WTC11 (cell line): ENCODE measurements around the gene OR51I2. TPM values are rescaled to one million over a fixed set of nuclear protein-coding genes. Genes with fewer than 3 reads are reported as not detected.

Source experiments
- ATAC-seq: fragments of 200-7000 bp; cut with Tn5 transposase; 2 replicates; pipeline ENCODE4 v1.10.0; 2021; ENCODE audit warnings: mild to moderate bottlenecking, moderate library complexity
- CTCF ChIA-PET: fragments of 300-600 bp; sonication (Branson Sonifier 250); formaldehyde crosslinking; loops from one replicate; lab custom pipeline; 2021; ENCODE audit warnings: antibody characterized with exemption; lab: Charles Lee
- POLR2A ChIA-PET: fragments of 350-600 bp; sonication (Branson Sonifier 250); formaldehyde crosslinking; loops from one replicate; lab custom pipeline; 2021; ENCODE audit warnings: antibody characterized with exemption; lab: Charles Lee
- DNase-seq: peaks from one replicate; pipeline ENCODE4 v3.0.0; 2021; ENCODE audit warnings: low spot score
- H3K27ac Mint-ChIP-seq: 2 replicates; pipeline ENCODE4 v1.8.0; 2021; ENCODE audit warnings: mixed read lengths
- H3K27me3 Mint-ChIP-seq: 2 replicates; pipeline ENCODE4 v1.8.0; 2021; ENCODE audit warnings: low read depth, mild to moderate bottlenecking, moderate library complexity, mixed read lengths
- H3K36me3 Mint-ChIP-seq: 2 replicates; pipeline ENCODE4 v1.8.0; 2021; ENCODE audit warnings: mixed read lengths
- H3K4me1 Mint-ChIP-seq: 2 replicates; pipeline ENCODE4 v1.8.0; 2022; ENCODE audit warnings: mixed read lengths
- H3K4me3 Mint-ChIP-seq: 2 replicates; pipeline ENCODE4 v1.8.0; 2021; ENCODE audit warnings: mild to moderate bottlenecking, moderate library complexity, mixed read lengths
- H3K9me3 Mint-ChIP-seq: 2 replicates; pipeline ENCODE4 v1.8.0; 2021; ENCODE audit warnings: mixed read lengths
- PRRX2 ChIP-seq: fragments of 250-450 bp; sonication (Bioruptor Pico); IDR thresholded peaks from 2 replicates; pipeline ENCODE4 v1.8.0; 2021; ENCODE audit warnings: mild to moderate bottlenecking
- SMAD4 ChIP-seq: sonication (generic); formaldehyde crosslinking; IDR thresholded peaks from 2 replicates; pipeline ENCODE4 v1.8.0; 2022; ENCODE audit warnings: mild to moderate bottlenecking, missing genetic modification reagents
- TEAD4 ChIP-seq: sonication (generic); formaldehyde crosslinking; IDR thresholded peaks from 2 replicates; pipeline ENCODE4 v1.8.0; 2022; ENCODE audit warnings: mild to moderate bottlenecking, missing genetic modification reagents
- ZNF416 ChIP-seq: fragments of 250-450 bp; sonication (Bioruptor Pico); IDR thresholded peaks from 2 replicates; pipeline ENCODE4 v1.9.0; 2021; ENCODE audit warnings: mild to moderate bottlenecking, inconsistent platforms
- total RNA-seq: library from RNA; stranded (reverse); gene quantifications from 3 replicates; pipeline ENCODE4 v1.2.3, GENCODE V29; 2021
- TF ChIP-seq, protein P1 (sequence below): sonication (generic); formaldehyde crosslinking; IDR thresholded peaks from 2 replicates; pipeline ENCODE4 v1.8.1; 2023; ENCODE audit warnings: mild to moderate bottlenecking, missing genetic modification reagents
- TF ChIP-seq, protein P2 (sequence below): sonication (generic); formaldehyde crosslinking; conservative IDR thresholded peaks from 2 replicates; pipeline ENCODE4 v1.8.1; 2023; ENCODE audit warnings: mild to moderate bottlenecking, low read depth, missing genetic modification reagents, moderate library complexity
- TF ChIP-seq, protein P3 (sequence below): fragments of 250-450 bp; sonication (Bioruptor Pico); IDR thresholded peaks from 2 replicates; pipeline ENCODE4 v1.9.0; 2021; ENCODE audit warnings: mild to moderate bottlenecking, borderline replicate concordance

Gene OR51I2
- total RNA-seq, 1 experiment from 2014 or later: not detected

DNA sequence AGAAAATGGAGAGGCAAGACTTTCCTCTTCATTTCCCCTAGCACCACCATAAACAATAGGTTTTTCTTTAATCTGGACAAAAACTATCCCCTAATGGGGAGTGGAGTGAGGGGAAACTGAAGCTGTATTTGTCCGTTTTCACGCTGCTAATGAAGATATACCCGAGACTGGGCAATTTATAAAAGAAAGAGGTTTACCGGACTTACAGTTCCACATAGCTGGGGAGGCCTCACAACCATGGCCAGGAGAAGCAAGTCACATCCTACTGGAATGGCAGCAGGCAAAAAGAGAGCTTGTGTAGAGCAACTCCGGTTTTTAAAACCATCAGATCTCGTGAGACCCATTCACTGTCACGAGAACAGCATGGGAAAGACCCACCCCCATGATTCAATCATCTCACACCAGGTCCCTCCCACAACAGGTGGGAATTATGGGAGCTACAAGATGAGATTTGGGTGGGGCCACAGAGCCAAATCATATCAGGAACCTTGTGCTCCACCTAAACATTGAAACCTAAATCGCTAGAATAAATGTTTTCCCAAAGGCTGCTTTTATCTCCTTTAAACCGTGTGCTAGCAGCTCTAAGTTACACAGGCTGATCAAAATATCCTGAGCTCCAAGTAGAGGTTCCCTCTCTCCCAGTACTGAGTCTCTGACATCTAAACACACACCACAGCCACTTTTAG, 56.4 kb downstream of the OR51I2 start:
- DNase-seq (no peak), ATAC-seq (no peak)
- Mint-ChIP-seq H3K27ac (no peak overlapping the region), H3K4me1 (no peaks in the 10 kb centered on the region), H3K4me3 (no peak overlapping the region), H3K9me3 (no peaks in the 10 kb centered on the region), H3K36me3 (no peaks in the 10 kb centered on the region), H3K27me3 (no peaks in the 10 kb centered on the region)
- TF ChIP-seq, protein P1, sequence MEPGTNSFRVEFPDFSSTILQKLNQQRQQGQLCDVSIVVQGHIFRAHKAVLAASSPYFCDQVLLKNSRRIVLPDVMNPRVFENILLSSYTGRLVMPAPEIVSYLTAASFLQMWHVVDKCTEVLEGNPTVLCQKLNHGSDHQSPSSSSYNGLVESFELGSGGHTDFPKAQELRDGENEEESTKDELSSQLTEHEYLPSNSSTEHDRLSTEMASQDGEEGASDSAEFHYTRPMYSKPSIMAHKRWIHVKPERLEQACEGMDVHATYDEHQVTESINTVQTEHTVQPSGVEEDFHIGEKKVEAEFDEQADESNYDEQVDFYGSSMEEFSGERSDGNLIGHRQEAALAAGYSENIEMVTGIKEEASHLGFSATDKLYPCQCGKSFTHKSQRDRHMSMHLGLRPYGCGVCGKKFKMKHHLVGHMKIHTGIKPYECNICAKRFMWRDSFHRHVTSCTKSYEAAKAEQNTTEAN (CRISPR knock-in tag): no peak
- no peak for TF ChIP-seq TEAD4 (CRISPR knock-in tag)
- TF ChIP-seq, protein P2, sequence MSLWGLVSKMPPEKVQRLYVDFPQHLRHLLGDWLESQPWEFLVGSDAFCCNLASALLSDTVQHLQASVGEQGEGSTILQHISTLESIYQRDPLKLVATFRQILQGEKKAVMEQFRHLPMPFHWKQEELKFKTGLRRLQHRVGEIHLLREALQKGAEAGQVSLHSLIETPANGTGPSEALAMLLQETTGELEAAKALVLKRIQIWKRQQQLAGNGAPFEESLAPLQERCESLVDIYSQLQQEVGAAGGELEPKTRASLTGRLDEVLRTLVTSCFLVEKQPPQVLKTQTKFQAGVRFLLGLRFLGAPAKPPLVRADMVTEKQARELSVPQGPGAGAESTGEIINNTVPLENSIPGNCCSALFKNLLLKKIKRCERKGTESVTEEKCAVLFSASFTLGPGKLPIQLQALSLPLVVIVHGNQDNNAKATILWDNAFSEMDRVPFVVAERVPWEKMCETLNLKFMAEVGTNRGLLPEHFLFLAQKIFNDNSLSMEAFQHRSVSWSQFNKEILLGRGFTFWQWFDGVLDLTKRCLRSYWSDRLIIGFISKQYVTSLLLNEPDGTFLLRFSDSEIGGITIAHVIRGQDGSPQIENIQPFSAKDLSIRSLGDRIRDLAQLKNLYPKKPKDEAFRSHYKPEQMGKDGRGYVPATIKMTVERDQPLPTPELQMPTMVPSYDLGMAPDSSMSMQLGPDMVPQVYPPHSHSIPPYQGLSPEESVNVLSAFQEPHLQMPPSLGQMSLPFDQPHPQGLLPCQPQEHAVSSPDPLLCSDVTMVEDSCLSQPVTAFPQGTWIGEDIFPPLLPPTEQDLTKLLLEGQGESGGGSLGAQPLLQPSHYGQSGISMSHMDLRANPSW (CRISPR knock-in tag): no peak
- no peak for TF ChIP-seq PRRX2 (CRISPR knock-in tag)
- TF ChIP-seq, protein P3, sequence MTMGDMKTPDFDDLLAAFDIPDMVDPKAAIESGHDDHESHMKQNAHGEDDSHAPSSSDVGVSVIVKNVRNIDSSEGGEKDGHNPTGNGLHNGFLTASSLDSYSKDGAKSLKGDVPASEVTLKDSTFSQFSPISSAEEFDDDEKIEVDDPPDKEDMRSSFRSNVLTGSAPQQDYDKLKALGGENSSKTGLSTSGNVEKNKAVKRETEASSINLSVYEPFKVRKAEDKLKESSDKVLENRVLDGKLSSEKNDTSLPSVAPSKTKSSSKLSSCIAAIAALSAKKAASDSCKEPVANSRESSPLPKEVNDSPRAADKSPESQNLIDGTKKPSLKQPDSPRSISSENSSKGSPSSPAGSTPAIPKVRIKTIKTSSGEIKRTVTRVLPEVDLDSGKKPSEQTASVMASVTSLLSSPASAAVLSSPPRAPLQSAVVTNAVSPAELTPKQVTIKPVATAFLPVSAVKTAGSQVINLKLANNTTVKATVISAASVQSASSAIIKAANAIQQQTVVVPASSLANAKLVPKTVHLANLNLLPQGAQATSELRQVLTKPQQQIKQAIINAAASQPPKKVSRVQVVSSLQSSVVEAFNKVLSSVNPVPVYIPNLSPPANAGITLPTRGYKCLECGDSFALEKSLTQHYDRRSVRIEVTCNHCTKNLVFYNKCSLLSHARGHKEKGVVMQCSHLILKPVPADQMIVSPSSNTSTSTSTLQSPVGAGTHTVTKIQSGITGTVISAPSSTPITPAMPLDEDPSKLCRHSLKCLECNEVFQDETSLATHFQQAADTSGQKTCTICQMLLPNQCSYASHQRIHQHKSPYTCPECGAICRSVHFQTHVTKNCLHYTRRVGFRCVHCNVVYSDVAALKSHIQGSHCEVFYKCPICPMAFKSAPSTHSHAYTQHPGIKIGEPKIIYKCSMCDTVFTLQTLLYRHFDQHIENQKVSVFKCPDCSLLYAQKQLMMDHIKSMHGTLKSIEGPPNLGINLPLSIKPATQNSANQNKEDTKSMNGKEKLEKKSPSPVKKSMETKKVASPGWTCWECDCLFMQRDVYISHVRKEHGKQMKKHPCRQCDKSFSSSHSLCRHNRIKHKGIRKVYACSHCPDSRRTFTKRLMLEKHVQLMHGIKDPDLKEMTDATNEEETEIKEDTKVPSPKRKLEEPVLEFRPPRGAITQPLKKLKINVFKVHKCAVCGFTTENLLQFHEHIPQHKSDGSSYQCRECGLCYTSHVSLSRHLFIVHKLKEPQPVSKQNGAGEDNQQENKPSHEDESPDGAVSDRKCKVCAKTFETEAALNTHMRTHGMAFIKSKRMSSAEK: no peak
- TF ChIP-seq ZNF416: no peak
- no peak for TF ChIP-seq SMAD4 (CRISPR knock-in tag)
- ChIA-PET POLR2A (no interaction called here), CTCF (no interaction called here)

Other genes starting within 250 kb of the OR51I2 start
- not detected in 3 replicates for gene OR51V1, start 248.6 kb upstream of the OR51I2 start, total RNA-seq
- gene HBB, start 222.3 kb upstream of the OR51I2 start, total RNA-seq: 0.34 TPM in 1 of 3 replicates, not detected in the others
- gene HBD, start 214.8 kb upstream of the OR51I2 start, total RNA-seq: not detected in 3 replicates
- gene HBG1, start 199.5 kb upstream of the OR51I2 start, total RNA-seq: 1.5 to 3.4 TPM (median 2.7 TPM) in 3 replicates
- 5.1 to 8.7 TPM (median 6.5 TPM) in 3 replicates for gene HBG2, start 194.5 kb upstream of the OR51I2 start, total RNA-seq
- 1.5 to 3.1 TPM (median 1.7 TPM) in 3 replicates for gene HBE1, start 179.4 kb upstream of the OR51I2 start, total RNA-seq
- gene OR51B4, start 147.4 kb upstream of the OR51I2 start, total RNA-seq: not detected in 3 replicates
- not detected in 3 replicates for gene OR51B2, start 125.0 kb upstream of the OR51I2 start, total RNA-seq
- 0.26 to 0.37 TPM in 2 of 3 replicates, not detected in the other for gene OR51B5, start 105.8 kb upstream of the OR51I2 start, total RNA-seq
- not detected in 3 replicates for gene OR51B6, start 97.8 kb upstream of the OR51I2 start, total RNA-seq
- 0.05 TPM in 1 of 3 replicates, not detected in the others for gene OR51M1, start 65.5 kb upstream of the OR51I2 start, total RNA-seq
- not detected in 3 replicates for gene OR51Q1, start 27.2 kb upstream of the OR51I2 start, total RNA-seq
- not detected in 3 replicates for gene OR51I1, start 7.8 kb upstream of the OR51I2 start, total RNA-seq
- not detected in 3 replicates for gene OR52D1, start 39.4 kb downstream of the OR51I2 start, total RNA-seq
- gene UBQLN3, start 60.6 kb downstream of the OR51I2 start, total RNA-seq: not detected in 3 replicates
- gene UBQLNL, start 67.4 kb downstream of the OR51I2 start, total RNA-seq: 0.14 to 0.24 TPM in 2 of 3 replicates, not detected in the other
- not detected in 3 replicates for gene OR52H1, start 99.2 kb downstream of the OR51I2 start, total RNA-seq
- not detected in 3 replicates for gene OR52B6, start 131.6 kb downstream of the OR51I2 start, total RNA-seq
- gene TRIM6, start 147.3 kb downstream of the OR51I2 start, total RNA-seq: 25.4 to 30.2 TPM (median 30.0 TPM) in 3 replicates
- 0.66 to 1.6 TPM (median 0.71 TPM) in 3 replicates for gene TRIM34, start 175.7 kb downstream of the OR51I2 start, total RNA-seq
- 31.8 to 35.3 TPM (median 32.8 TPM) in 3 replicates for gene TRIM5, start 235.8 kb downstream of the OR51I2 start, total RNA-seq
- gene TRIM22, start 240.5 kb downstream of the OR51I2 start, total RNA-seq: 69.1 to 78.9 TPM (median 75.9 TPM) in 3 replicates